Islet of Langerhans (tissue), 1 donor: ENCODE measurements around the gene SETD6.
A peak's percentile ranks its signal among the peaks of the same experiment; 100 is the strongest.

Source experiments
- FAIRE-seq: peaks from one replicate; lab custom pipeline; 2011; peaks lifted over from hg19 to GRCh38; lab: Jason Lieb, UNC

The SETD6 gene

GRCh38 chr16:58494981-58495520 lies 20.3 kb upstream of the SETD6 start:
- FAIRE-seq, result peak; percentile 99

GRCh38 chr16:58495521-58496331 lies 19.6 kb upstream of the SETD6 start:
- no peak for FAIRE-seq

GRCh38 chr16:58497468-58497867 lies 17.8 kb upstream of the SETD6 start:
- FAIRE-seq, result no peak

- no peak for FAIRE-seq
Measured at GRCh38 chr16:58497935-58498334, 17.4 kb upstream of the SETD6 start.

- FAIRE-seq, result no peak
Measured at GRCh38 chr16:58498341-58499091, 16.8 kb upstream of the SETD6 start.

GRCh38 chr16:58499092-58499511 lies 16.2 kb upstream of the SETD6 start:
- no peak for FAIRE-seq

- FAIRE-seq, result no peak
Measured at GRCh38 chr16:58499615-58500351, 15.5 kb upstream of the SETD6 start, which contains the start of gene NDRG4. Gene NDRG4, plus strand, starts transcription at chr16:58500143. Its CDS starts 106 bp downstream, at chr16:58500249.

- no peak for FAIRE-seq
Measured at GRCh38 chr16:58500430-58501241, 14.7 kb upstream of the SETD6 start.

GRCh38 chr16:58501242-58502131 lies 13.8 kb upstream of the SETD6 start:
- FAIRE-seq, result no peak

- FAIRE-seq, result no peak
Measured at GRCh38 chr16:58502217-58502921, 12.9 kb upstream of the SETD6 start.

GRCh38 chr16:58503166-58503862 lies 12.0 kb upstream of the SETD6 start:
- no peak for FAIRE-seq

GRCh38 chr16:58503863-58504688 lies 11.2 kb upstream of the SETD6 start:
- FAIRE-seq, result no peak

GRCh38 chr16:58506241-58507194 lies 8.8 kb upstream of the SETD6 start:
- FAIRE-seq, result no peak

- FAIRE-seq, result no peak
Measured at GRCh38 chr16:58507195-58507962, 7.9 kb upstream of the SETD6 start.

- FAIRE-seq, result no peak
Measured at GRCh38 chr16:58507963-58508670, 7.2 kb upstream of the SETD6 start.
